Measurements from ENCODE around the gene REEP6. TPM values are rescaled to one million over a fixed set of nuclear protein-coding genes. Genes with fewer than 3 reads are reported as not detected.

Gene REEP6
- total RNA-seq, 1 experiment from 2014 or later, result 10.5 TPM

DNA sequence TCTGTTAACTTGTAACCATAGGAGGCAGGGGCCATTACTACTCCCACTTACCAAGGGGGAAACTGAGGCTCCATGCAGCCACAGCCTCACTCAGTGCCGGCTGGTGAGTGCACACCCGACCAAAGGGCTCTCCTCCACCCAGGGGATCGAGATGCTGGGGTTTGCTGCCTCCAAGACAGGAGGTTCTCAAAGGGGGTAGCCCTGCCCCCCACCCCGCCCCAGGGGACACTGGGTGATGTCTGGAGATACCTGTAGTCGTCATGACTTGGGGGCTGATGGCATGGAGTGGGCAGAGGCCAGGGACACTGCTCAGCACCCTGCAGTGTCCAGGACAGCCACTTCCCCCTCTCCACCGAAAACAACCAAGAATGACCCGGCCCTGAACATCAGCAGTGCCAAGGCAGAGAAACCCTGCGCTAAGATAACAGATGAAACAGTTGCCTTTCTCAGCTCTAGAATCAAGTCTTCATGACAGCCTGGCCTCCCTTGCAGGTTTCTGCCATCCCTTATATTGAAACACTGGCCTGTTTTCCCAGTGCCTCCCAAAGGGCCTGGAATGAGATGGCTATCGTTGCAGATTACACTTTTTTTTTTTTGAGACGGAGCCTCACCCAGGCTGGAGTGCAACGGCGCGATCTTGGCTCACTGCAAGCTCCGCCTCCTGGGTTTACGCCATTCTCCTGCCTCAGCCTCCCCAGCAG is 3.3 kb downstream of the REEP6 start:
- Histone ChIP-seq H3K79me1 (ENCODE audit: insufficient read depth, low read depth, low read length, poor library complexity, severe bottlenecking) (no peaks in the 10 kb centered on the region), H3K9me3 (ENCODE audit: control insufficient read depth, low read depth, low read length) (no peaks in the 10 kb centered on the region), H2BK20ac (ENCODE audit: low read depth, low read length, poor library complexity, severe bottlenecking) (no peak overlapping the region), H3K23me2 (ENCODE audit: insufficient read length, low read depth, low read length, poor library complexity, severe bottlenecking) (peaks cover 9% of the 10 kb centered on the region), H2AFZ (ENCODE audit: low read length) (no peak overlapping the region), H3K18ac (ENCODE audit: insufficient read length, low read depth, low read length) (no peak overlapping the region), H2BK15ac (ENCODE audit: low read depth, low read length) (no peak overlapping the region), H3K9ac (ENCODE audit: extremely low read depth, insufficient read length, low read length) (no peak overlapping the region), H4K8ac (replicated peaks; ENCODE audit: insufficient read length, low read depth, low read length) (no peak overlapping the region), H4K91ac (ENCODE audit: insufficient read length, low read depth, low read length) (no peak overlapping the region), H2BK120ac (ENCODE audit: low read depth, low read length, poor library complexity, severe bottlenecking) (no peak overlapping the region), H4K5ac (ENCODE audit: insufficient read length, low read depth, low read length) (no peak overlapping the region), H3K23ac (ENCODE audit: insufficient read length, low read depth, low read length) (no peak overlapping the region), H3K79me2 (ENCODE audit: insufficient read depth, low read length) (no peaks in the 10 kb centered on the region), H3K27ac (ENCODE audit: insufficient read length, low read depth, low read length) (no peak overlapping the region), H3K4me1 (ENCODE audit: insufficient read depth, low read length) (no peaks in the 10 kb centered on the region), H3K56ac (ENCODE audit: insufficient read length, low read depth, low read length) (no peak overlapping the region), H4K20me1 (ENCODE audit: control insufficient read depth, insufficient read depth, insufficient read length) (no peaks in the 10 kb centered on the region), H3K27me3 (ENCODE audit: insufficient read depth, low read length) (peaks cover 3% of the 10 kb centered on the region; the same call in 1 of the 2 replicates), H3T11ph (ENCODE audit: low read length) (no peak overlapping the region), H2BK5ac (ENCODE audit: insufficient read length, low read length) (no peak overlapping the region), H2AK5ac (ENCODE audit: insufficient read length, low read length) (no peak overlapping the region), H3K14ac (ENCODE audit: insufficient read depth, low read length) (no peak overlapping the region), H2BK12ac (ENCODE audit: insufficient read length, low read depth, low read length) (no peak overlapping the region), H3K4ac (ENCODE audit: low read depth, low read length) (no peak overlapping the region), H3K4me2 (ENCODE audit: insufficient read depth, insufficient read length, low read length) (no peak overlapping the region)
- Mint-ChIP-seq H3K27me3 (ENCODE audit: low read depth) (peaks cover 60% of the 10 kb centered on the region), H3K4me3 (no peak overlapping the region), H3K4me1 (peaks cover 4 to 19% of the 10 kb centered on the region in 2 experiments), H3K27ac (no peak overlapping the region), H3K36me3 (ENCODE audit: insufficient read depth in 1 of 3, low read depth in 3 of 3) (no peaks in the 10 kb centered on the region; a peak in 1 of 7 replicates), H3K9me3 (no peaks in the 10 kb centered on the region; a peak in 1 of 5 replicates)
- TF ChIP-seq, protein P1, sequence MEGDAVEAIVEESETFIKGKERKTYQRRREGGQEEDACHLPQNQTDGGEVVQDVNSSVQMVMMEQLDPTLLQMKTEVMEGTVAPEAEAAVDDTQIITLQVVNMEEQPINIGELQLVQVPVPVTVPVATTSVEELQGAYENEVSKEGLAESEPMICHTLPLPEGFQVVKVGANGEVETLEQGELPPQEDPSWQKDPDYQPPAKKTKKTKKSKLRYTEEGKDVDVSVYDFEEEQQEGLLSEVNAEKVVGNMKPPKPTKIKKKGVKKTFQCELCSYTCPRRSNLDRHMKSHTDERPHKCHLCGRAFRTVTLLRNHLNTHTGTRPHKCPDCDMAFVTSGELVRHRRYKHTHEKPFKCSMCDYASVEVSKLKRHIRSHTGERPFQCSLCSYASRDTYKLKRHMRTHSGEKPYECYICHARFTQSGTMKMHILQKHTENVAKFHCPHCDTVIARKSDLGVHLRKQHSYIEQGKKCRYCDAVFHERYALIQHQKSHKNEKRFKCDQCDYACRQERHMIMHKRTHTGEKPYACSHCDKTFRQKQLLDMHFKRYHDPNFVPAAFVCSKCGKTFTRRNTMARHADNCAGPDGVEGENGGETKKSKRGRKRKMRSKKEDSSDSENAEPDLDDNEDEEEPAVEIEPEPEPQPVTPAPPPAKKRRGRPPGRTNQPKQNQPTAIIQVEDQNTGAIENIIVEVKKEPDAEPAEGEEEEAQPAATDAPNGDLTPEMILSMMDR (conservative IDR thresholded peaks at IDR 0.05), result no peak
- no CpG with 5 or more reads among the region's 15 CpGs for WGBS (ENCODE audit: extremely low coverage, insufficient read length, low lambda C conversion rate)
- DNase-seq, result no peak
